HEK293 (cell line): ENCODE measurements around the gene SYNGR3.

Experiments used
- CTCF ChIA-PET: fragments of 350-600 bp; formaldehyde crosslinking; extraction: SDS; loops from one replicate; lab custom pipeline; 2021; ENCODE audit warnings: antibody characterized with exemption; lab: Yijun Ruan, JAX
- POLR2A ChIA-PET: fragments of 300-600 bp; formaldehyde crosslinking; extraction: SDS; loops from one replicate; lab custom pipeline; 2020; ENCODE audit warnings: antibody characterized with exemption, inconsistent platforms; lab: Yijun Ruan, JAX
- H3K27ac ChIP-seq: fragments of 200-500 bp; sonication (Bioruptor generic); 2 replicates; pipeline ENCODE4 v1.5.1; 2014; ENCODE audit warnings: low read depth, low read length, control low read depth, inconsistent platforms; ENCODE audit errors: extremely low read depth
- H3K36me3 ChIP-seq, 2 experiments: fragments of 200-500 bp in 1 of 2; sonication (Bioruptor generic) in 1 of 2; 1 replicate in 1 of 2; 2 replicates in 1 of 2; pipeline ENCODE4 v1.5.1; 2014 to 2017; ENCODE audit warnings: inconsistent platforms in 2 of 2, low read length in 2 of 2; ENCODE audit not compliant: control insufficient read depth in 2 of 2, insufficient read depth in 1 of 2
- H3K4me1 ChIP-seq: fragments of 200-500 bp; sonication (Bioruptor generic); 2 replicates; pipeline ENCODE4 v1.5.1; 2014; ENCODE audit warnings: mild to moderate bottlenecking, low read length, inconsistent platforms; ENCODE audit not compliant: control insufficient read depth, insufficient read depth
- H3K4me3 ChIP-seq: 2 replicates; pipeline ENCODE4 v1.5.1; 2011; ENCODE audit warnings: low read depth, mild to moderate bottlenecking, control low read depth, low read length, moderate library complexity
- H3K9me3 ChIP-seq: fragments of 200-500 bp; sonication (Bioruptor generic); 2 replicates; pipeline ENCODE4 v1.5.1; 2014; ENCODE audit warnings: low read depth, low read length, inconsistent platforms; ENCODE audit not compliant: control insufficient read depth, insufficient read depth
- EGR2 ChIP-seq: fragments of 450-650 bp; formaldehyde crosslinking; IDR thresholded peaks from 2 replicates; pipeline ENCODE4 v1.5.1; 2016; ENCODE audit warnings: low read depth, missing biosample characterization, missing genetic modification characterization
- KLF9 ChIP-seq: fragments of 450-650 bp; formaldehyde crosslinking; IDR thresholded peaks from 2 replicates; pipeline ENCODE4 v1.5.1; 2016; ENCODE audit warnings: missing biosample characterization, missing genetic modification characterization, low read depth
- OSR2 ChIP-seq: fragments of 450-650 bp; formaldehyde crosslinking; IDR thresholded peaks from 2 replicates; pipeline ENCODE4 v1.5.1; 2016; ENCODE audit warnings: missing biosample characterization, missing genetic modification characterization
- SCRT1 ChIP-seq: fragments of 450-650 bp; formaldehyde crosslinking; IDR thresholded peaks from 2 replicates; pipeline ENCODE4 v1.5.1; 2016; ENCODE audit warnings: missing biosample characterization, missing genetic modification characterization, borderline replicate concordance
- SCRT2 ChIP-seq: fragments of 450-650 bp; formaldehyde crosslinking; IDR thresholded peaks from 2 replicates; pipeline ENCODE4 v1.5.1; 2016; ENCODE audit warnings: missing biosample characterization, missing genetic modification characterization
- SP2 ChIP-seq: fragments of 450-650 bp; formaldehyde crosslinking; IDR thresholded peaks from 2 replicates; pipeline ENCODE4 v1.5.1; 2016; ENCODE audit warnings: missing biosample characterization, missing genetic modification characterization
- ZFHX2 ChIP-seq: fragments of 450-650 bp; formaldehyde crosslinking; conservative IDR thresholded peaks from 2 replicates; pipeline ENCODE4 v1.5.1; 2016; ENCODE audit warnings: missing biosample characterization, missing genetic modification characterization
- ZNF157 ChIP-seq: fragments of 450-650 bp; formaldehyde crosslinking; IDR thresholded peaks from 2 replicates; pipeline ENCODE4 v1.5.1; 2016; ENCODE audit warnings: missing biosample characterization, missing genetic modification characterization
- ZNF184 ChIP-seq: fragments of 450-650 bp; IDR thresholded peaks from 2 replicates; pipeline ENCODE4 v1.5.1; 2018; ENCODE audit warnings: missing biosample characterization, mild to moderate bottlenecking, missing genetic modification characterization
- ZNF214 ChIP-seq: fragments of 450-650 bp; formaldehyde crosslinking; IDR thresholded peaks from 2 replicates; pipeline ENCODE4 v1.5.1; 2017; ENCODE audit warnings: missing biosample characterization, mild to moderate bottlenecking, missing genetic modification characterization, borderline replicate concordance
- ZNF24 ChIP-seq: fragments of 450-650 bp; formaldehyde crosslinking; IDR thresholded peaks from 2 replicates; pipeline ENCODE4 v1.5.1; 2016; ENCODE audit warnings: missing biosample characterization, missing genetic modification characterization
- ZNF335 ChIP-seq: fragments of 450-650 bp; formaldehyde crosslinking; conservative IDR thresholded peaks from 2 replicates; pipeline ENCODE4 v1.5.1; 2016; ENCODE audit warnings: missing biosample characterization, missing genetic modification characterization
- ZNF391 ChIP-seq: fragments of 450-650 bp; formaldehyde crosslinking; IDR thresholded peaks from 2 replicates; pipeline ENCODE4 v1.5.1; 2016; ENCODE audit warnings: low read depth, missing biosample characterization, missing genetic modification characterization, borderline replicate concordance
- ZSCAN23 ChIP-seq: fragments of 450-650 bp; formaldehyde crosslinking; IDR thresholded peaks from 2 replicates; pipeline ENCODE4 v1.5.1; 2016; ENCODE audit warnings: missing biosample characterization, missing genetic modification characterization
- TF ChIP-seq, protein P1 (sequence below): fragments of 450-650 bp; formaldehyde crosslinking; IDR thresholded peaks from 2 replicates; pipeline ENCODE4 v1.5.1; 2016; ENCODE audit warnings: missing biosample characterization, missing genetic modification characterization
- TF ChIP-seq, protein P2 (sequence below): fragments of 450-650 bp; formaldehyde crosslinking; IDR thresholded peaks from 2 replicates; pipeline ENCODE4; 2016; ENCODE audit warnings: missing biosample characterization, missing genetic modification characterization
- TF ChIP-seq, protein P3 (sequence below): fragments of 450-650 bp; formaldehyde crosslinking; IDR thresholded peaks from 2 replicates; pipeline ENCODE4 v1.5.0; 2017; ENCODE audit warnings: missing biosample characterization, missing genetic modification characterization, borderline replicate concordance

SYNGR3 gene

DNA sequence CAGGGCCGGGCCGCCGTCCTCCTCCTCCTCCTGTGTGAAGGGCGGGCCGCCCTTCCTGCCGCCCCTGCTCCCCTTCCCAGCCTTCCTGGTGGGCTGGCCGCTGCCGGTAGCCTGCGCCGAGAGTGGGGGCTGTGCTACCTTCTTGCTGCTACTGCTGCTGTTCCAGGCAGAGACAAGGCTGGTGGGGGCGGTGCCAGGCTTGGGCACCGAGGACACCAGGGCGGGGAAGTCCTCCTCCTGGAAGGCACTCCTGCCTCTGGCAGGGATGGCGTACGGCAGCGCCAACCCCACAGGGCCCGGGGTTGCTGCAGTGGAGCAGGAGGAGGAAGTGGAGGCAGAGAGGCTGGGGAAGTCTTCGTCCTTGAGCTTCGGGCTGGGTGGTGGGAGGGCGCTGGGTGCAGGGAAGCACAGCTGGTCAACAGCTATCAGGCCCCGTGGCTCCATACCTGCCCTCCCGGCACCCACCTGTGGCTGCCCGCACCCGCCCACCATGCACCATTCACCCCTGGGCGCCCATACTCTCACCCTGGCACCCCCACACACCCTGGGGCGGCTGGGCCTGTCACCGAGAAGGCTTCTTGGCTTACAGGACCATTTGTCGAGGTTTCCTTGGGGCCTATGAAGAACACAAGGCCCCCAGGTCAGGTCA, 10.2 kb downstream of the SYNGR3 start:
- H3K9me3 ChIP-seq: no peaks in the 10 kb centered on the region
- TF ChIP-seq ZFHX2 (0 out of 2 replicates have a peak, but pooled peaks have one; percentile 9), SCRT2 (tag by site-specific recombination) (peak; percentile 83), ZNF335 (tag by site-specific recombination) (no peak), EGR2 (tag by site-specific recombination) (peak; percentile 23; the same call in 1 of the 2 replicates), SCRT1 (tag by site-specific recombination) (peak; percentile 59; the same call in 1 of the 2 replicates), SP2 (tag by site-specific recombination) (peak; percentile 41)
- TF ChIP-seq, protein P1, sequence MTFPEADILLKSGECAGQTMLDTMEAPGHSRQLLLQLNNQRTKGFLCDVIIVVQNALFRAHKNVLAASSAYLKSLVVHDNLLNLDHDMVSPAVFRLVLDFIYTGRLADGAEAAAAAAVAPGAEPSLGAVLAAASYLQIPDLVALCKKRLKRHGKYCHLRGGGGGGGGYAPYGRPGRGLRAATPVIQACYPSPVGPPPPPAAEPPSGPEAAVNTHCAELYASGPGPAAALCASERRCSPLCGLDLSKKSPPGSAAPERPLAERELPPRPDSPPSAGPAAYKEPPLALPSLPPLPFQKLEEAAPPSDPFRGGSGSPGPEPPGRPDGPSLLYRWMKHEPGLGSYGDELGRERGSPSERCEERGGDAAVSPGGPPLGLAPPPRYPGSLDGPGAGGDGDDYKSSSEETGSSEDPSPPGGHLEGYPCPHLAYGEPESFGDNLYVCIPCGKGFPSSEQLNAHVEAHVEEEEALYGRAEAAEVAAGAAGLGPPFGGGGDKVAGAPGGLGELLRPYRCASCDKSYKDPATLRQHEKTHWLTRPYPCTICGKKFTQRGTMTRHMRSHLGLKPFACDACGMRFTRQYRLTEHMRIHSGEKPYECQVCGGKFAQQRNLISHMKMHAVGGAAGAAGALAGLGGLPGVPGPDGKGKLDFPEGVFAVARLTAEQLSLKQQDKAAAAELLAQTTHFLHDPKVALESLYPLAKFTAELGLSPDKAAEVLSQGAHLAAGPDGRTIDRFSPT: peak; percentile 51; the same call in 1 of the 2 replicates
- TF ChIP-seq, protein P2, sequence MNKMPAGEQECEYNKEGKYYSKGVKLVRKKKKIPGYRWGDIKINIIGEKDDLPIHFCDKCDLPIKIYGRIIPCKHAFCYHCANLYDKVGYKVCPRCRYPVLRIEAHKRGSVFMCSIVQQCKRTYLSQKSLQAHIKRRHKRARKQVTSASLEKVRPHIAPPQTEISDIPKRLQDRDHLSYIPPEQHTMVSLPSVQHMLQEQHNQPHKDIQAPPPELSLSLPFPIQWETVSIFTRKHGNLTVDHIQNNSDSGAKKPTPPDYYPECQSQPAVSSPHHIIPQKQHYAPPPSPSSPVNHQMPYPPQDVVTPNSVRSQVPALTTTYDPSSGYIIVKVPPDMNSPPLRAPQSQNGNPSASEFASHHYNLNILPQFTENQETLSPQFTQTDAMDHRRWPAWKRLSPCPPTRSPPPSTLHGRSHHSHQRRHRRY (tag by site-specific recombination): no peak
- POLR2A ChIA-PET: interaction anchor here (0.6 to 1.2 kb wide), 3 partner anchors 7 to 155 kb away, joined by 3 to 4 read pairs (median 3); partner anchors contain the start of gene TRAF7
- no peak overlapping the region for H3K27ac ChIP-seq
- H3K4me1 ChIP-seq: peaks cover 5% of the 10 kb centered on the region; the same call in 1 of the 2 replicates
- H3K4me3 ChIP-seq: no peak overlapping the region
- CTCF ChIA-PET: no interaction called here
- H3K36me3 ChIP-seq: peaks cover 0 to 76% of the 10 kb centered on the region in 2 experiments; a peak in 2 of 3 replicates

- Histone ChIP-seq H3K4me3 (no peak overlapping the region), H3K27ac (no peak overlapping the region), H3K9me3 (no peaks in the 10 kb centered on the region), H3K36me3 (peaks cover 0 to 81% of the 10 kb centered on the region in 2 experiments; a peak in 2 of 3 replicates), H3K4me1 (peaks cover 7% of the 10 kb centered on the region; the same call in 1 of the 2 replicates)
- POLR2A ChIA-PET: interaction anchor here (0.6 to 0.8 kb wide), 2 partner anchors 9 to 154 kb away, joined by 3 to 4 read pairs; partner anchors contain the start of gene TRAF7
- CTCF ChIA-PET: interaction anchor here (0.6 to 0.9 kb wide), 3 partner anchors 41 to 139 kb away, joined by 3 to 4 read pairs (median 3); partner anchors contain the start of gene NDUFB10
- TF ChIP-seq ZNF391 (tag by site-specific recombination) (no peak), OSR2 (no peak), ZSCAN23 (no peak), KLF9 (no peak), ZNF184 (no peak), ZNF157 (tag by site-specific recombination) (no peak), ZNF24 (tag by site-specific recombination) (no peak), ZNF214 (tag by site-specific recombination) (no peak)
- TF ChIP-seq, protein P3, sequence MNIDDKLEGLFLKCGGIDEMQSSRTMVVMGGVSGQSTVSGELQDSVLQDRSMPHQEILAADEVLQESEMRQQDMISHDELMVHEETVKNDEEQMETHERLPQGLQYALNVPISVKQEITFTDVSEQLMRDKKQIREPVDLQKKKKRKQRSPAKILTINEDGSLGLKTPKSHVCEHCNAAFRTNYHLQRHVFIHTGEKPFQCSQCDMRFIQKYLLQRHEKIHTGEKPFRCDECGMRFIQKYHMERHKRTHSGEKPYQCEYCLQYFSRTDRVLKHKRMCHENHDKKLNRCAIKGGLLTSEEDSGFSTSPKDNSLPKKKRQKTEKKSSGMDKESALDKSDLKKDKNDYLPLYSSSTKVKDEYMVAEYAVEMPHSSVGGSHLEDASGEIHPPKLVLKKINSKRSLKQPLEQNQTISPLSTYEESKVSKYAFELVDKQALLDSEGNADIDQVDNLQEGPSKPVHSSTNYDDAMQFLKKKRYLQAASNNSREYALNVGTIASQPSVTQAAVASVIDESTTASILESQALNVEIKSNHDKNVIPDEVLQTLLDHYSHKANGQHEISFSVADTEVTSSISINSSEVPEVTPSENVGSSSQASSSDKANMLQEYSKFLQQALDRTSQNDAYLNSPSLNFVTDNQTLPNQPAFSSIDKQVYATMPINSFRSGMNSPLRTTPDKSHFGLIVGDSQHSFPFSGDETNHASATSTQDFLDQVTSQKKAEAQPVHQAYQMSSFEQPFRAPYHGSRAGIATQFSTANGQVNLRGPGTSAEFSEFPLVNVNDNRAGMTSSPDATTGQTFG (tag by site-specific recombination): no peak
- TF ChIP-seq, all 188 proteins: peak for 0
Measured at GRCh38 chr16:2001035-2001434, 11.3 kb downstream of the SYNGR3 start.
